GM12878 (cell line): ENCODE measurements around the gene FANCC.

Experiments
- BCL11A ChIP-seq: IDR thresholded peaks from 2 replicates; pipeline ENCODE4 v1.6.1; 2011; ENCODE audit warnings: low read depth, low read length
- BCLAF1 ChIP-seq: fragments of 450-650 bp; IDR thresholded peaks from 2 replicates; pipeline ENCODE4 v1.6.1; 2017; ENCODE audit warnings: antibody characterized with exemption, mild to moderate bottlenecking, moderate library complexity
- EZH2 ChIP-seq: IDR thresholded peaks from 2 replicates; pipeline ENCODE4 v1.6.1; 2012; ENCODE audit warnings: low read depth, mild to moderate bottlenecking, control low read depth, inconsistent platforms, low read length, borderline replicate concordance; ENCODE audit not compliant: control insufficient read depth

- no peak for TF ChIP-seq BCLAF1
- TF ChIP-seq EZH2: no peak
- TF ChIP-seq BCL11A: no peak
Measured at GRCh38 chr9:95264954-95265615, 52.4 kb downstream of the FANCC start.
